WTC11 (cell line): ENCODE data around the gene SLCO2A1.

Source experiments
- CBFB ChIP-seq: sonication (generic); formaldehyde crosslinking; IDR thresholded peaks from 2 replicates; pipeline ENCODE4 v1.8.1; 2022; ENCODE audit warnings: mild to moderate bottlenecking, low read depth, missing genetic modification reagents
- CREM ChIP-seq: sonication (generic); formaldehyde crosslinking; IDR thresholded peaks from 2 replicates; pipeline ENCODE4 v1.8.1; 2022; ENCODE audit warnings: mild to moderate bottlenecking, missing genetic modification reagents, moderate library complexity
- GABPB1 ChIP-seq: sonication (generic); formaldehyde crosslinking; IDR thresholded peaks from 2 replicates; pipeline ENCODE4 v1.8.1; 2023; ENCODE audit warnings: mild to moderate bottlenecking, missing genetic modification reagents
- IRF2 ChIP-seq: sonication (generic); formaldehyde crosslinking; IDR thresholded peaks from 2 replicates; pipeline ENCODE4 v1.8.0; 2022; ENCODE audit warnings: low read depth, missing genetic modification reagents, borderline replicate concordance
- NFE2L1 ChIP-seq: sonication (generic); formaldehyde crosslinking; IDR thresholded peaks from 2 replicates; pipeline ENCODE4 v1.8.1; 2023; ENCODE audit warnings: missing genetic modification reagents
- TCF7 ChIP-seq: sonication (generic); formaldehyde crosslinking; IDR thresholded peaks from 2 replicates; pipeline ENCODE4 v1.8.0; 2022; ENCODE audit warnings: mild to moderate bottlenecking, low read depth, missing genetic modification reagents, moderate library complexity
- USF1 ChIP-seq: sonication (generic); formaldehyde crosslinking; IDR thresholded peaks from 2 replicates; pipeline ENCODE4 v1.8.0; 2022; ENCODE audit warnings: mild to moderate bottlenecking, missing genetic modification reagents
- ZNF121 ChIP-seq: sonication (generic); formaldehyde crosslinking; IDR thresholded peaks from 2 replicates; pipeline ENCODE4 v1.8.0; 2023; ENCODE audit warnings: missing genetic modification reagents
- ZNF396 ChIP-seq: fragments of 250-450 bp; sonication (Bioruptor Pico); IDR thresholded peaks from 2 replicates; pipeline ENCODE4 v1.8.0; 2021; ENCODE audit warnings: mild to moderate bottlenecking, moderate library complexity, borderline replicate concordance
- TF ChIP-seq, protein P1 (sequence below): fragments of 200-600 bp; IDR thresholded peaks from 2 replicates; pipeline ENCODE4 v1.8.0; 2022; ENCODE audit warnings: antibody characterized with exemption
- TF ChIP-seq, protein P2 (sequence below): sonication (generic); formaldehyde crosslinking; IDR thresholded peaks from 2 replicates; pipeline ENCODE4 v1.8.0; 2022; ENCODE audit warnings: mild to moderate bottlenecking, missing genetic modification reagents
- TF ChIP-seq, protein P3 (sequence below): sonication (generic); formaldehyde crosslinking; IDR thresholded peaks from 2 replicates; pipeline ENCODE4 v1.8.1; 2023; ENCODE audit warnings: mild to moderate bottlenecking, missing genetic modification reagents, moderate library complexity
- TF ChIP-seq, protein P4 (sequence below): sonication (generic); formaldehyde crosslinking; IDR thresholded peaks from 2 replicates; pipeline ENCODE4 v1.8.1; 2023; ENCODE audit warnings: mild to moderate bottlenecking, missing genetic modification reagents, moderate library complexity
- TF ChIP-seq, protein P5 (sequence below): sonication (generic); formaldehyde crosslinking; IDR thresholded peaks from 2 replicates; pipeline ENCODE4 v1.8.0; 2023; ENCODE audit warnings: missing genetic modification reagents, mild to moderate bottlenecking, borderline replicate concordance

DNA sequence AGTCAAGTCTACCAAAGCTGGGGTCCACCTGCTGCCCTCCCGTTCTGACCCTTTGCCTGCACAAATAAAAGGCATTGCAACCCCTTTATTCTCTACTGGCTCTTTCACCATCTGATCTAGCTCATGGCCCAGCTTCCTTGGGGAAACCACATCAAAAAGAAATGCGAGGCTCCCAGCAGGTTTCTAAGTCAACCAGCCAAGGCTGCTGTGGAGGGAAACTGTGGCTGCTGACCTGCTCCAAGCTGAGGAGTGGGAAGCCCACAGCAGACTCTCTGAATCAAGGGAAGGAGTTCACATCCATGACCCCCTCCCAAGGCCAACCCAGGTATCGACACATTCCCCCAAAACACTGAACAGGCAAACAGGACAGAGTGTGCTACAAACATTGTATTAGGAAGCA, 25.2 kb upstream of the SLCO2A1 start:
- TF ChIP-seq, protein P1, sequence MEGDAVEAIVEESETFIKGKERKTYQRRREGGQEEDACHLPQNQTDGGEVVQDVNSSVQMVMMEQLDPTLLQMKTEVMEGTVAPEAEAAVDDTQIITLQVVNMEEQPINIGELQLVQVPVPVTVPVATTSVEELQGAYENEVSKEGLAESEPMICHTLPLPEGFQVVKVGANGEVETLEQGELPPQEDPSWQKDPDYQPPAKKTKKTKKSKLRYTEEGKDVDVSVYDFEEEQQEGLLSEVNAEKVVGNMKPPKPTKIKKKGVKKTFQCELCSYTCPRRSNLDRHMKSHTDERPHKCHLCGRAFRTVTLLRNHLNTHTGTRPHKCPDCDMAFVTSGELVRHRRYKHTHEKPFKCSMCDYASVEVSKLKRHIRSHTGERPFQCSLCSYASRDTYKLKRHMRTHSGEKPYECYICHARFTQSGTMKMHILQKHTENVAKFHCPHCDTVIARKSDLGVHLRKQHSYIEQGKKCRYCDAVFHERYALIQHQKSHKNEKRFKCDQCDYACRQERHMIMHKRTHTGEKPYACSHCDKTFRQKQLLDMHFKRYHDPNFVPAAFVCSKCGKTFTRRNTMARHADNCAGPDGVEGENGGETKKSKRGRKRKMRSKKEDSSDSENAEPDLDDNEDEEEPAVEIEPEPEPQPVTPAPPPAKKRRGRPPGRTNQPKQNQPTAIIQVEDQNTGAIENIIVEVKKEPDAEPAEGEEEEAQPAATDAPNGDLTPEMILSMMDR, result no peak
- TF ChIP-seq NFE2L1 (CRISPR knock-in tag) (no peak), TCF7 (no peak), ZNF121 (CRISPR knock-in tag) (no peak), IRF2 (CRISPR knock-in tag) (no peak), CBFB (CRISPR knock-in tag) (no peak), USF1 (CRISPR knock-in tag) (no peak), GABPB1 (CRISPR knock-in tag) (no peak), CREM (CRISPR knock-in tag) (no peak), ZNF396 (CRISPR knock-in tag) (no peak)
- TF ChIP-seq, protein P2, sequence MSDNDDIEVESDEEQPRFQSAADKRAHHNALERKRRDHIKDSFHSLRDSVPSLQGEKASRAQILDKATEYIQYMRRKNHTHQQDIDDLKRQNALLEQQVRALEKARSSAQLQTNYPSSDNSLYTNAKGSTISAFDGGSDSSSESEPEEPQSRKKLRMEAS (CRISPR knock-in tag), result no peak
- TF ChIP-seq, protein P3, sequence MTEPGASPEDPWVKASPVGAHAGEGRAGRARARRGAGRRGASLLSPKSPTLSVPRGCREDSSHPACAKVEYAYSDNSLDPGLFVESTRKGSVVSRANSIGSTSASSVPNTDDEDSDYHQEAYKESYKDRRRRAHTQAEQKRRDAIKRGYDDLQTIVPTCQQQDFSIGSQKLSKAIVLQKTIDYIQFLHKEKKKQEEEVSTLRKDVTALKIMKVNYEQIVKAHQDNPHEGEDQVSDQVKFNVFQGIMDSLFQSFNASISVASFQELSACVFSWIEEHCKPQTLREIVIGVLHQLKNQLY (CRISPR knock-in tag), result no peak
- TF ChIP-seq, protein P4, sequence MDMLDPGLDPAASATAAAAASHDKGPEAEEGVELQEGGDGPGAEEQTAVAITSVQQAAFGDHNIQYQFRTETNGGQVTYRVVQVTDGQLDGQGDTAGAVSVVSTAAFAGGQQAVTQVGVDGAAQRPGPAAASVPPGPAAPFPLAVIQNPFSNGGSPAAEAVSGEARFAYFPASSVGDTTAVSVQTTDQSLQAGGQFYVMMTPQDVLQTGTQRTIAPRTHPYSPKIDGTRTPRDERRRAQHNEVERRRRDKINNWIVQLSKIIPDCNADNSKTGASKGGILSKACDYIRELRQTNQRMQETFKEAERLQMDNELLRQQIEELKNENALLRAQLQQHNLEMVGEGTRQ (CRISPR knock-in tag), result no peak
- TF ChIP-seq, protein P5, sequence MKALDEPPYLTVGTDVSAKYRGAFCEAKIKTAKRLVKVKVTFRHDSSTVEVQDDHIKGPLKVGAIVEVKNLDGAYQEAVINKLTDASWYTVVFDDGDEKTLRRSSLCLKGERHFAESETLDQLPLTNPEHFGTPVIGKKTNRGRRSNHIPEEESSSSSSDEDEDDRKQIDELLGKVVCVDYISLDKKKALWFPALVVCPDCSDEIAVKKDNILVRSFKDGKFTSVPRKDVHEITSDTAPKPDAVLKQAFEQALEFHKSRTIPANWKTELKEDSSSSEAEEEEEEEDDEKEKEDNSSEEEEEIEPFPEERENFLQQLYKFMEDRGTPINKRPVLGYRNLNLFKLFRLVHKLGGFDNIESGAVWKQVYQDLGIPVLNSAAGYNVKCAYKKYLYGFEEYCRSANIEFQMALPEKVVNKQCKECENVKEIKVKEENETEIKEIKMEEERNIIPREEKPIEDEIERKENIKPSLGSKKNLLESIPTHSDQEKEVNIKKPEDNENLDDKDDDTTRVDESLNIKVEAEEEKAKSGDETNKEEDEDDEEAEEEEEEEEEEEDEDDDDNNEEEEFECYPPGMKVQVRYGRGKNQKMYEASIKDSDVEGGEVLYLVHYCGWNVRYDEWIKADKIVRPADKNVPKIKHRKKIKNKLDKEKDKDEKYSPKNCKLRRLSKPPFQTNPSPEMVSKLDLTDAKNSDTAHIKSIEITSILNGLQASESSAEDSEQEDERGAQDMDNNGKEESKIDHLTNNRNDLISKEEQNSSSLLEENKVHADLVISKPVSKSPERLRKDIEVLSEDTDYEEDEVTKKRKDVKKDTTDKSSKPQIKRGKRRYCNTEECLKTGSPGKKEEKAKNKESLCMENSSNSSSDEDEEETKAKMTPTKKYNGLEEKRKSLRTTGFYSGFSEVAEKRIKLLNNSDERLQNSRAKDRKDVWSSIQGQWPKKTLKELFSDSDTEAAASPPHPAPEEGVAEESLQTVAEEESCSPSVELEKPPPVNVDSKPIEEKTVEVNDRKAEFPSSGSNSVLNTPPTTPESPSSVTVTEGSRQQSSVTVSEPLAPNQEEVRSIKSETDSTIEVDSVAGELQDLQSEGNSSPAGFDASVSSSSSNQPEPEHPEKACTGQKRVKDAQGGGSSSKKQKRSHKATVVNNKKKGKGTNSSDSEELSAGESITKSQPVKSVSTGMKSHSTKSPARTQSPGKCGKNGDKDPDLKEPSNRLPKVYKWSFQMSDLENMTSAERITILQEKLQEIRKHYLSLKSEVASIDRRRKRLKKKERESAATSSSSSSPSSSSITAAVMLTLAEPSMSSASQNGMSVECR (CRISPR knock-in tag), result no peak
